ENCODE measurements around the gene CST6.

DNA sequence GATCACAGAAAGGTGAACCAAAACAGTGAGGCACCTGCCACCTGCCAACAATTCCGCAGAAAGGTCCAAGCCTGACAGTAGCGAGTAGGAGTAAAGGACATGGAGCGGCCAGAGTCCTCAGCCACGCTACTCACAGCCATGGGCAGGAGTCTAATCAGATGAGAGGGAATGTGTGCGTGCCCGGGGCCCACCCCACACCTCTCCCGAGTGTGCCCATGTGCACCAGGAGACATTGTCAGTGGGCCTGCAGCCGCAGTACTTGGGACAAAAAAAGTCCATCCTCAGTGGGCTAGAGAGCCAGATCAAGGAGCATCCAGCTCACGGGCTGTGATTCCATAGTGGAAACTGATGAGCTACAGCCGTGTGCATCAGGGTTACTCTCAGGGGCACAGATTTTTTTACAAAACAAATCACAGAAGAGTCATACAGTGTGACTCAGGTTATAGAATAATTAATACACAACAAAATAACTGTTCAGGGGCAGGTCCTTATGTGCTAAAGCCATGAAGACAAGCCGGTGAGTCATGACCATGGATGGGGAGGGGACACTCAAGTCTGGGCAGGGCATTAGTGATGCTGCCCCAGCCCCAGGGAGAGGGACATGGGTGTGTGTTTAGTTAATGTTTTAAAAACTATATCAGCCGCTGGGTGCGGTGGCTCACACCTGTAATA is 38.2 kb upstream of the CST6 start:
- TF ChIP-seq CTCF (IDR thresholded peaks at IDR 0.05): no peak
- TF ChIP-seq POLR2A (IDR thresholded peaks at IDR 0.05): no peak
- TF ChIP-seq POLR2AphosphoS5 (IDR thresholded peaks at IDR 0.05): no peak
